Skeletal muscle satellite cell (primary cell): Measurements from ENCODE around the gene CDKN2B-AS1.

ENCODE experiments used
- H3K27me3 ChIP-seq: 2 replicates; pipeline ENCODE4 v1.7.0; 2013; ENCODE audit warnings: low read length; ENCODE audit not compliant: control insufficient read depth, insufficient read depth
- H3K36me3 ChIP-seq: 2 replicates; pipeline ENCODE4 v1.7.0; 2013; ENCODE audit warnings: mild to moderate bottlenecking, control low read depth, low read length; ENCODE audit not compliant: insufficient read depth
- H3K4me1 ChIP-seq: 2 replicates; pipeline ENCODE4 v1.7.0; 2013; ENCODE audit warnings: low read length; ENCODE audit not compliant: control insufficient read depth, insufficient read depth
- H3K4me2 ChIP-seq: 2 replicates; pipeline ENCODE4 v1.7.0; 2013; ENCODE audit warnings: mild to moderate bottlenecking, low read length
- H3K4me3 ChIP-seq: 2 replicates; pipeline ENCODE4 v1.7.0; 2013; ENCODE audit warnings: low read length
- H3K9ac ChIP-seq: 2 replicates; pipeline ENCODE4 v1.7.0; 2013; ENCODE audit warnings: mild to moderate bottlenecking, low read depth, low read length, moderate library complexity
- H3K9me3 ChIP-seq: replicated peaks from 2 replicates; pipeline ENCODE4 v1.7.0; 2013; ENCODE audit warnings: mild to moderate bottlenecking, control low read depth, low read length

Gene CDKN2B-AS1

GRCh38 chr9:22119522-22120158 is 125.0 kb downstream of the CDKN2B-AS1 start:
- no peaks in the 10 kb centered on the region for H3K36me3 ChIP-seq
- H3K4me1 ChIP-seq, result peaks cover 40% of the 10 kb centered on the region
- H3K4me2 ChIP-seq, result no peak overlapping the region
- H3K4me3 ChIP-seq, result no peak overlapping the region
- no peaks in the 10 kb centered on the region for H3K27me3 ChIP-seq
- no peaks in the 10 kb centered on the region for H3K9me3 ChIP-seq
- no peak overlapping the region for H3K9ac ChIP-seq

- no peaks in the 10 kb centered on the region for H3K27me3 ChIP-seq
- peaks cover 39% of the 10 kb centered on the region for H3K4me1 ChIP-seq
- H3K4me2 ChIP-seq, result no peak overlapping the region
- no peak overlapping the region for H3K4me3 ChIP-seq
- H3K9ac ChIP-seq, result no peak overlapping the region
- no peaks in the 10 kb centered on the region for H3K9me3 ChIP-seq
- H3K36me3 ChIP-seq, result no peaks in the 10 kb centered on the region
Observed at GRCh38 chr9:22120159-22120549, 125.6 kb downstream of the CDKN2B-AS1 start.

GRCh38 chr9:22120595-22120994 is 126.0 kb downstream of the CDKN2B-AS1 start:
- Histone ChIP-seq H3K27me3 (no peaks in the 10 kb centered on the region), H3K36me3 (no peaks in the 10 kb centered on the region), H3K9me3 (no peaks in the 10 kb centered on the region), H3K4me2 (no peak overlapping the region), H3K4me3 (no peak overlapping the region), H3K9ac (no peak overlapping the region), H3K4me1 (peaks cover 37% of the 10 kb centered on the region)

GRCh38 chr9:22124263-22125011 is 129.8 kb downstream of the CDKN2B-AS1 start:
- no peak overlapping the region for H3K9ac ChIP-seq
- H3K36me3 ChIP-seq, result no peaks in the 10 kb centered on the region
- peaks cover 18% of the 10 kb centered on the region for H3K4me1 ChIP-seq
- no peak overlapping the region for H3K4me3 ChIP-seq
- H3K4me2 ChIP-seq, result no peak overlapping the region
- H3K27me3 ChIP-seq, result no peaks in the 10 kb centered on the region
- no peaks in the 10 kb centered on the region for H3K9me3 ChIP-seq

- Histone ChIP-seq H3K9ac (peak overlapping the region; percentile 12), H3K4me2 (no peak overlapping the region), H3K27me3 (no peaks in the 10 kb centered on the region), H3K4me3 (no peak overlapping the region), H3K9me3 (no peaks in the 10 kb centered on the region), H3K4me1 (peaks cover 27% of the 10 kb centered on the region), H3K36me3 (no peaks in the 10 kb centered on the region)
Observed at GRCh38 chr9:22129133-22129532, 134.5 kb downstream of the CDKN2B-AS1 start.

GRCh38 chr9:22129633-22130032 is 135.0 kb downstream of the CDKN2B-AS1 start:
- H3K9ac ChIP-seq, result peak overlapping the region; percentile 12
- no peak overlapping the region for H3K4me2 ChIP-seq
- H3K36me3 ChIP-seq, result no peaks in the 10 kb centered on the region
- H3K4me1 ChIP-seq, result peaks cover 25% of the 10 kb centered on the region
- H3K27me3 ChIP-seq, result no peaks in the 10 kb centered on the region
- no peaks in the 10 kb centered on the region for H3K9me3 ChIP-seq
- H3K4me3 ChIP-seq, result no peak overlapping the region

- Histone ChIP-seq H3K9ac (no peak overlapping the region), H3K4me3 (no peak overlapping the region), H3K9me3 (no peaks in the 10 kb centered on the region), H3K27me3 (no peaks in the 10 kb centered on the region), H3K4me2 (no peak overlapping the region), H3K4me1 (peaks cover 35% of the 10 kb centered on the region), H3K36me3 (no peaks in the 10 kb centered on the region)
Observed at GRCh38 chr9:22131817-22132216, 137.2 kb downstream of the CDKN2B-AS1 start.

- Histone ChIP-seq H3K36me3 (no peaks in the 10 kb centered on the region), H3K9me3 (no peaks in the 10 kb centered on the region), H3K4me3 (no peak overlapping the region), H3K27me3 (no peaks in the 10 kb centered on the region), H3K4me1 (peaks cover 30% of the 10 kb centered on the region), H3K9ac (no peak overlapping the region), H3K4me2 (no peak overlapping the region)
Observed at GRCh38 chr9:22134390-22134789, 139.8 kb downstream of the CDKN2B-AS1 start.

- H3K27me3 ChIP-seq, result no peaks in the 10 kb centered on the region
- peaks cover 21% of the 10 kb centered on the region for H3K4me1 ChIP-seq
- no peak overlapping the region for H3K9ac ChIP-seq
- no peaks in the 10 kb centered on the region for H3K9me3 ChIP-seq
- no peaks in the 10 kb centered on the region for H3K36me3 ChIP-seq
- no peak overlapping the region for H3K4me3 ChIP-seq
- no peak overlapping the region for H3K4me2 ChIP-seq
Observed at GRCh38 chr9:22136461-22137096, 142.0 kb downstream of the CDKN2B-AS1 start.

GRCh38 chr9:22138956-22139660 is 144.5 kb downstream of the CDKN2B-AS1 start:
- Histone ChIP-seq H3K4me3 (no peak overlapping the region), H3K4me1 (peaks cover 42% of the 10 kb centered on the region), H3K9ac (no peak overlapping the region), H3K27me3 (no peaks in the 10 kb centered on the region), H3K9me3 (no peaks in the 10 kb centered on the region), H3K4me2 (no peak overlapping the region), H3K36me3 (no peaks in the 10 kb centered on the region)

- Histone ChIP-seq H3K9ac (no peak overlapping the region), H3K4me1 (peaks cover 35% of the 10 kb centered on the region), H3K4me2 (no peak overlapping the region), H3K36me3 (no peaks in the 10 kb centered on the region), H3K27me3 (no peaks in the 10 kb centered on the region), H3K4me3 (no peak overlapping the region), H3K9me3 (no peaks in the 10 kb centered on the region)
Observed at GRCh38 chr9:22141908-22142307, 147.3 kb downstream of the CDKN2B-AS1 start.
